Activated T-cell treated with anti-CD3 and anti-CD28 coated beads for 48 hours (primary cell): ENCODE measurements around the gene YJEFN3.
A peak's percentile ranks its signal among the peaks of the same experiment; 100 is the strongest.

Experiments used
- DNase-seq: peaks from one replicate; pipeline ENCODE4 v3.0.0-alpha.2; 2020; ENCODE audit warnings: low read depth

YJEFN3 gene

GRCh38 chr19:19538785-19539166 lies 10.1 kb downstream of the YJEFN3 start:
- no peak for DNase-seq

GRCh38 chr19:19539698-19540063 lies 11.0 kb downstream of the YJEFN3 start:
- DNase-seq = no peak

- DNase-seq = peak; percentile 77
These were observed 11.5 kb downstream of the YJEFN3 start for GRCh38 chr19:19540064-19540714.

- peak; percentile 82 for DNase-seq
These were observed 12.2 kb downstream of the YJEFN3 start for GRCh38 chr19:19540715-19541515.

- no peak for DNase-seq
These were observed 12.9 kb downstream of the YJEFN3 start for GRCh38 chr19:19541616-19542015.

GRCh38 chr19:19542507-19542906 lies 13.8 kb downstream of the YJEFN3 start:
- DNase-seq = no peak

GRCh38 chr19:19543101-19543500 lies 14.4 kb downstream of the YJEFN3 start:
- DNase-seq = no peak

- no peak for DNase-seq
These were observed 14.9 kb downstream of the YJEFN3 start for GRCh38 chr19:19543640-19544039.

GRCh38 chr19:19544257-19544953 lies 15.7 kb downstream of the YJEFN3 start:
- no peak for DNase-seq

- DNase-seq = no peak
These were observed 16.4 kb downstream of the YJEFN3 start for GRCh38 chr19:19544954-19545591.

- DNase-seq = no peak
These were observed 17.0 kb downstream of the YJEFN3 start for GRCh38 chr19:19545707-19546106.

- DNase-seq = no peak
These were observed 18.0 kb downstream of the YJEFN3 start for GRCh38 chr19:19546751-19547162.

GRCh38 chr19:19547674-19548336 lies 19.1 kb downstream of the YJEFN3 start:
- DNase-seq = no peak

GRCh38 chr19:19548915-19549759 lies 20.4 kb downstream of the YJEFN3 start:
- DNase-seq = no peak

- DNase-seq = no peak
These were observed 21.2 kb downstream of the YJEFN3 start for GRCh38 chr19:19549804-19550464.

- DNase-seq = no peak
These were observed 21.8 kb downstream of the YJEFN3 start for GRCh38 chr19:19550485-19550929.

- no peak for DNase-seq
These were observed 22.5 kb downstream of the YJEFN3 start for GRCh38 chr19:19550972-19551852.

GRCh38 chr19:19551853-19552192 lies 23.1 kb downstream of the YJEFN3 start:
- no peak for DNase-seq

- no peak for DNase-seq
These were observed 24.1 kb downstream of the YJEFN3 start for GRCh38 chr19:19552798-19553197.

GRCh38 chr19:19553670-19554069 lies 25.0 kb downstream of the YJEFN3 start:
- no peak for DNase-seq
